ENCODE measurements around the gene PICALM.
"Not testable (repeated sequence)": the region's sequence is repeated elsewhere in the genome, so short reads cannot be mapped to it uniquely, and the experiment has no call there.

Gene PICALM

GRCh38 chr11:85970593-85970992 is 98.3 kb downstream of the PICALM start:
- no peak for DNase-seq

DNA sequence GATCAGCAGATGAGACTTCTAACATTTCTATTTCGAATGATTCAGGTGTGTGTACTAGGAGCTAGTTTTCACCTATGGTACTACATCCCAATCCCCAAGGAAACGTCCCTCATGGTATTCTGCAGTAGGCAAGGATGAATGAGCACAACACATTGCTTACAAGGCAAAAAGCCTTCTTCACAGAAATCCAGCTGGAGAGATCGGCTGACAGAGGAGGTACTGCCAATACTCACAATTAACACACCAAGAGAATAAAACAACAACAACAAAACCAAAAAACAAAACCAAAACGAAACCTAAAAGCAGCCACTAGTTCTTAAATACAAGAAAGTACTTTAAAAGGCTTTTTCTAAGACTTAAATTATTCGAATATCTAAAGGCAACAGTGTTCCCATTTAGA is 101.4 kb downstream of the PICALM start:
- DNase-seq, result no peak

- no peak for DNase-seq
Measured at GRCh38 chr11:85965202-85965601, 103.7 kb downstream of the PICALM start.

DNA sequence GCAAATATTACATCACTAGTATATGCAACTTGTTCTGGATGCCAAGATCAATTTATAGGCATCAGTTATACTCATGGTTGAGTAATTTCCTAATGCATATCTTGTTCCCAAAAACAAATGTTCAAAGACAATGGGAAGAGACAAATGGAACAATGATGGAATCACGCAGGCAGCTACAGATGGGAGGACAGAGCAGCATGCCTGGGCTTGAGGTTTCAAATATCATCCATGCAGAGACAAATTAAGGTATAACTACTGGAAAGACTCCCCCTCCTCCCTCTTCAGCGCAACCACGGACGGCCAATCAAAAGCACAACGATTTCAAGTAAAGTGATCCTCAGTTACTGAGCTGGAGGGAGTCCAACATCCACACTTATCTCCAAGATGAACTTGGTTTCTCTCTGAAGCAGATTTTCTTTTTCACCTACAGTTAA is 106.9 kb downstream of the PICALM start:
- no peak for DNase-seq

GRCh38 chr11:85961130-85961529 is 107.8 kb downstream of the PICALM start:
- no peak for DNase-seq

DNA sequence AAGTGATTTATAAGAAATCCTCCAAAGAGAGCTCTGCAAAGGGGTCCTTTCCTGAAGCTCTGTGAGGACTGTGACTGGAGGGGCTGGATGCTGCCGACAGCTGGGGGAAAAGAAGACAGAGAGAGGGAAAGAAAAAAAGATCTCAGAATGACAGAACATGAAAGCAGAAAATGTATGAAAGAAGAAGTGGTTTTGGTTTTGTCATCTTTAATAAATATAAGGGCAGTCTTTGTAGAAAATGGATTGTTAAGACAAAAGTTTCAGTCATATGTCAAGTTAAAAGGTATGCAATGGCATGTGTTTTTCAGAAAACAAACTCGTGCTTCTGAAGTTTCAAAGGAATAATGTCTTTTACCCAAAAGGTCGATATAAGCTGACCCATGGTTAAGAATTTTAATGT is 108.2 kb downstream of the PICALM start:
- no peak for DNase-seq

GRCh38 chr11:85955531-85955930 is 113.4 kb downstream of the PICALM start:
- DNase-seq, result no peak

GRCh38 chr11:85953491-85954143 is 115.3 kb downstream of the PICALM start:
- DNase-seq, result no peak

DNA sequence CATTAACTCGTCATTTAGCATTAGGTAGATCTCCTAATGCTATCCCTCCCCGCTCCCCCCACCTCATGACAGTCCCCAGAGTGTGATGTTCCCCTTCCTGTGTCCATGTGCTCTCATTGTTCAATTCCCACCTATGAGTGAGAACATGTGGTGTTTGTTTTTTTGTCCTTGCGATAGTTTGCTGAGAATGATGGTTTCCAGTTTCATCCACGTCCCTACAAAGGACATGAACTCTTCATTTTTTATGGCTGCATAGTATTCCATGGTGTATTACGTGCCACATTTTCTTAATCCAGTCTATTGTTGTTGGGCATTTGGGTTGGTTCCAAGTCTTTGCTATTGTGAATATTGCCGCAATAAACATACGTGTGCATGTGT is 116.8 kb downstream of the PICALM start:
- DNase-seq, result not testable (repeated sequence)

GRCh38 chr11:85951428-85952107 is 117.3 kb downstream of the PICALM start:
- DNase-seq, result no peak

- no peak for DNase-seq
Measured at GRCh38 chr11:85951049-85951405, 117.9 kb downstream of the PICALM start.

GRCh38 chr11:85950317-85951048 is 118.4 kb downstream of the PICALM start:
- DNase-seq, result no peak

GRCh38 chr11:85949798-85950197 is 119.1 kb downstream of the PICALM start:
- DNase-seq, result no peak

GRCh38 chr11:85948884-85949283 is 120.0 kb downstream of the PICALM start:
- DNase-seq, result no peak

DNA sequence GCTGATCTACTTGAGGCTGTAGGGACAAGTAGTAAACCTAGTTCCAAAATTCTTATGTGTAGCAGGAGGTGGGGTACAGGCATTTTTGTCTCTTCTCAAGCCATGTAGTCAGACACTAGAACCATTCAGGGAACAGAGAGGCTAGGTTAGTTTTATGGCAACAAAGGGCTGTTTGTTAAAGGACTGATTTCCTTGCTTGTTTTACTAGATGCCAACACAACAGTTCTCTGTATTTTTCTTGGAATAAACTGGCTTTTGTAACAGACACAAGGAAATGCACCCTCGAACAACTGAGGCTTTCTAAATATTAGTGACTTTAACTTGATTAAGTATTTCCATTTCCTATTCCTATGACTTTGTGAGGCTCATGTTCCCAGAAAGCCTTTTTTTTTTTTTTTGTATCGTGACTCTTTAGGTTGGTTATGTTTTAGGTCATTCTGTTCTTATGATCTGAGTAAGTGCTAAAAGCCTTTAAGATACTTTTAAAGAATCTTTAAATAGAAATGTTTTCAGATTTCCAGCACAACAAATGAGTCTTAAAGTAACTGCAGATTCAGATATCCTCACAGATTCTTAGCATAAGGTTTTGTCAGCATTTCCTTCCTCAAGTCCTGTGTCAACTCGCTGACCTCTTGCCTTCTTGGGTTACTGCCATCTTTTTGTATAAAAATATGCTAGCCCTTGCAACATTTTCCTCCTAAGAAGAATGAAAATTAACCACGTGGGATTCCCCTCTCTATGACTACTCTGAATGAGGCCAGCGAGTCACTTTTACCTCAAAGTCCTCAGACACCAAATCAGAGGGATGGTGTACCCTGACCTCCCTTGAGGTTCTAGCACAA is 121.2 kb downstream of the PICALM start:
- no peak for DNase-seq

- DNase-seq, result no peak
Measured at GRCh38 chr11:85946221-85946620, 122.7 kb downstream of the PICALM start.

DNA sequence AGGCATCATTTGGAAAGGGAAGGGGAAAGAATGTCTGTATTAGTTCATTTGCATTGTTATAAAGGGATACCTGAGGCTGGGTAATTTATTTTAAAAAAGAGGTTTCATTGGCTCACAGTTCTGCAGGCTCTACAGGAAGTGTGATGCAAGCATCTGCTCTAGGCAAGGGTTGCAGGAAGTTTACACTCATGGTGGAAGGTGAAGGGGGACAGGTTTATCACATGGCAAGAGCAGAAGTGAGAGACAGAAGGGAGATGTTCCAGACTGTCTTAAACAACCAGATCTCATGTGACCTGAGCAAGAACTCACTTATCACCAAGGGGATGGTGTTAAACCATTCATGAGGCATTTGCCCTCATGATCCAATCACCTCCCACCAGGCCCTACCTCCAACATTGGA is 123.1 kb downstream of the PICALM start:
- no peak for DNase-seq

DNA sequence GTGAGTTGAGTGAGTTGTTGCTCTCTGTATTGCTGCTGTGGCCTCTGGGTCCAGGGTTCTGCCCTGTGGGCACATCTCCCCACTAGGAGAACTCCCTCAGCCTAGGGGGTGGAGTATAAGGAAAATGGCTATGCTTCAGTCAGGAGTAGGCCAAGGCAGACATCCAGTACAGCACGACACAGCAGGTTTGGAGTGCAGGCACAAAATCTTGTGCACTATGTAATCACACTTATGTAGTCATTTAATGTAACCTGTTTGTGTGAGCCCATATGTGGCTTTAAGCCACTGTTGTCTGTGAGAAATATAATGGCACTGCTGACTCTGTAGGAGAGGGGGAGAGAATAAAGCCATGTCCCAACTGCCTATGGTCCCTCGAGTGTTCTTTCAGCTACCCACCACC is 123.6 kb downstream of the PICALM start:
- DNase-seq, result no peak

DNA sequence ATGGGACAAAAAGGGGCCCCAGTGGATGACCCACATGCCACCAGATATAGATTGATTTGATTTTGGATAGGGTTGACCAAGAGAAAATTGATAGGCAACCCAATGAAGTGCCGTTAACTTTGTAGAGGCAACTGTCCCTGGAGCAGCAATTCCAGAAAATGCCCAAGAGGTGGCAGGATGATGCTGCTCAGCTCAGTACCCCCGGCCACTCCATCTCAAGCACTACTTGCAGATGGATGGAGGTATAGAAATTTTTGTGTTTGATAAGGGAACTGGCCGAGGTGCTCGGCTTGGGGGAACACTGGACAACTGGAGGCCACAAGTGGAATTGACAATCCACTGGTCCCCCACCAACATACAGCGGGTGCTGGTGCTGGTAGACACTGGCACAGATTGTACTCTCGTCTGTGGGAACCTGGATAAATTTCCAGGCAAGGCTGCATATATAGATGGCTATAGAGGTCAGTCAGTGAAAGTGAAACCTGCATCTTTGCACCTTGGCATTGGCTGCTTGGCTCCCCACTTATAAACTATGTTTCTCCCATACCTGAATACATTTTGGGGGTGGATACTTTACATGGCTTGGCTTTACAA is 127.4 kb downstream of the PICALM start:
- DNase-seq, result no peak

DNA sequence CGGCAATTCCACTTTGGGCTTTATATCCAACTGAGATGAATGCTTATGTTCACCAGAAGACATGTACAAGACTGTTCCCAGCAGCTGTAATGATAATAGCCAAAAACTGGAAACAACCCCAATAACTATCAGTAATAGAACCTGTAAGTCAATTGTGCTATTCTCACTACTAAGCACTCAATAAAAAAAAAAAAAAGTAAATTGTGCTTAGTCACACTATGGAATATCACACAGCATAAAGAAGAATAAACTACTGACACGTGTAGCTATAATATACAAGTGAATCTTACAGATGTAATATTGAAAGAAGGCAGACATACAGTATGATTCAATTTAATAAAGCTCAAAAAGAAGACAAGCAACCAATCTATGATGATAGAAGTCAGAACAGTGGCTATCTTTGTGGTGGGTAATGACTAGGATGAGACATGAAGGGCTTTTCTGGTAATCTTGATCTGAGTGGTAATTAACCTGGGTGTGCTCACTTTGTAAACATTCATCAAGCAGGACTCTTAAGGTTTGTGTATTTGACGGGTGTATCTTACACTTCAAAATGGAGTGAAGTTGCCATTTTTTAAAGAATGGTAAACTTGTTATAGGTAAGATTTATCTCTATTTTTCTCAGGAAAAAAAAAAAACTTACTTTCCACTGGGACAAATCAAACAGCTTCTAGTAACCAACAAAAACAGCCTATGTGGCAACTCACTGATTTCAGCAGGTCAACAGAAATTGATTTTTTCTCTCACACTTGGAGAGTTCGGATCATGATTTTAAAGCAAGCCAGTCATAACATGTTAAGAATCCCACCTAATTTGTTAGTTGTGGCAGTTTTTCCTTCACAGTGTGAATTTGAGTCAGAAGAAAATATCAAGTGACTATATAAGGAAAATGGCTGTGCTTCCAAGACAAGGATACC is 129.5 kb downstream of the PICALM start:
- no peak for DNase-seq

GRCh38 chr11:85937835-85938234 is 131.0 kb downstream of the PICALM start:
- no peak for DNase-seq

- DNase-seq, result no peak
Measured at GRCh38 chr11:85935751-85936150, 133.1 kb downstream of the PICALM start.
